GM19351 (cell line): Measurements from ENCODE around the gene SLC2A13.
A peak's percentile ranks its signal among the peaks of the same experiment; 100 is the strongest.
"Not testable (repeated sequence)": the region's sequence is repeated elsewhere in the genome, so short reads cannot be mapped to it uniquely, and the experiment has no call there.

ENCODE experiments used
- ATAC-seq: cut with Tn5 transposase; IDR thresholded peaks from one replicate; pipeline ENCODE4 v1.9.1; 2021; ENCODE audit warnings: mild to moderate bottlenecking, moderate library complexity; ENCODE audit not compliant: unreplicated experiment

SLC2A13 gene

GRCh38 chr12:39883411-39883810 lies 222.5 kb downstream of the SLC2A13 start:
- no peak for ATAC-seq

DNA sequence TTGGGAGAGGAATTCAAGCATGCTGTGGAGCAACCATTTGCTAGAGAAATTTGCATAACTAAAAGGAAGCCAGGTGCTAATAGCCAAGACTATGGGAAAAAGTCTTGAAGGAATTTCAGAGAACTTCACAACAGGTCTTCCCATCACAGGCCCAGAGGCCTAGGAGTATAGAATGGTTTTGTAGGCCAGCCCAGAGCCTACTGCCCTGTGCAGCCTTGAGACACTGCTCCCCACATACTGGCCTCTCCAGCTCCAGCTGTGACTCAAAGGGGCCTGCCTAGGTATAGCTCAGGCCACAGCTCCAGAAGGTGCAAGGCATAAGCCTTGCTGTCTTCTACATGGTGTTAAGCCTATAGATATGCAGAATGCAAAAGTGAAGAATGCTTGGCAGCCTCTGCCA lies 227.1 kb downstream of the SLC2A13 start:
- ATAC-seq, result no peak

DNA sequence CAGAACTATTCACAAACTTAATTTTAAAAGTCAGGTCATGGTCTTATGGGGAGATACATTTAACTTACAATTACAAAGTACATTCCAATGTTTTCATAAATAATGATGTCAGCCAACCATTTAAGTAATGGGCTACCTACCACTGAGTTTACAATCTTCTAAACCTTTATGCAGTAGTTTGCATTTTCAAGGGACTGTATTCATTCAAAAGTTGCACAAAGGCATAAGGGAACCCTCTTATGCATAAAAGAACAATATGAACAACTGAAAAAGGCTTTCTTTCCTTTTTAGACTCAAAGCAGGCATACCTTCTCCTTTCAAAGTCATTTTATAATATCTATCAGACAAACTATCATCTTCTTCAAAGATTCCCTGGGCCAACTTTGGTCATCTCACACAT lies 230.2 kb downstream of the SLC2A13 start:
- ATAC-seq, result no peak

DNA sequence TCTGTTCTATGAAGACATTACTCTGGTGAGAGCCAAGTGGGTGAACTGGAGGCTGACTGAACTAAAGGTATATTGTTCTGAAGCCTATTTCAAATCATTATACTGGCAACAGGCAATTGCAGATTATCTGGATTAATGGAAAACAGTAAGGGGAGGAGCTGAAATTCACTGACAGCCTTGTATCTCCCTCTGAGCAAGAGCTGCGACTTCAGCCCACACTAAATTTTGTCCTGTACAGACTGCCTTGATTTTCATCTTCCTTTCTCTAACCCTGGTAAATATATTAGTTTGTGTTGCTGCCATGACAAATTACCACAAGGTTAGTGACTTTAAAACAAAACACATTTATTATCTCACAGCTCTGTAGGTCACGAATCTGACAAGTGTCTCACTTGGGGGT lies 231.1 kb downstream of the SLC2A13 start:
- no peak for ATAC-seq

DNA sequence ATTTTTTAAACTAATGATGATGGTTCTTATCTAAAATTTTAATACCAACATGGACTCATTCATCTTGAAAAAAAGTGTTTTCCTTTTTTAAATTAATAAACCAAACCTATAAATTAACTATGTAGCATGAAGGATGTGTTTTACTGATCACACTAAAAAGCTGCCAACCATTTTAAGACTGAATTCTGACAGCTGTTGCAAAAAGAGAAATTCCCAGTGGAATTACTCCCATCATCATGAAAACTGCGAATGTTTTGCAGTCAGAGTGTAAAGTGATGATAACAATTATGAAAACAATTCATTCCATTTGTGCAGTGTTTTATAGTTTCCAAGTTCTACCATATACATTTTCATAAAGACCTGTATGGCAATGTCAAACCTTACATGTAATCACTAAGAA lies 232.8 kb downstream of the SLC2A13 start:
- ATAC-seq, result no peak

DNA sequence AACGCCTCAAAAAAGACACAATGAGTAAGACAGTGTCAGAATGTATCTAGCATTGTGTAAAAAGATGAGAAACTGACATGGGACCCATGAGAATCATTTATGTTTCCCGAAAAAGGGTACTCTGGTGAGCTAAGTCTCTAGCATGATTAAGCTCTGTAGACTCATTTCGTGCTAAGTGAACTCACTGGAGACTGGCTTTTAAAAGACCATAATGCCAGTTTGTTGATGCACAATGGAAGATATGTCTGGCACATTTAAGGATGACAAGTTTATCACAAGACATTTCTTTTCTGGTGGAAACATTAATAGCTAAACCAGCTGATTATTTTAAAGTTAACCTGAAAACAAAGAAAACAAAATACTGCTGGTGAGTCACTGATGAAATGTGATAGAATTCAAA lies 233.5 kb downstream of the SLC2A13 start:
- ATAC-seq, result no peak

- ATAC-seq, result no peak
These were observed 237.6 kb downstream of the SLC2A13 start for GRCh38 chr12:39868328-39868725.

- ATAC-seq, result no peak
These were observed 238.1 kb downstream of the SLC2A13 start for GRCh38 chr12:39867631-39868327.

- ATAC-seq, result no peak
These were observed 239.7 kb downstream of the SLC2A13 start for GRCh38 chr12:39866135-39866534.

DNA sequence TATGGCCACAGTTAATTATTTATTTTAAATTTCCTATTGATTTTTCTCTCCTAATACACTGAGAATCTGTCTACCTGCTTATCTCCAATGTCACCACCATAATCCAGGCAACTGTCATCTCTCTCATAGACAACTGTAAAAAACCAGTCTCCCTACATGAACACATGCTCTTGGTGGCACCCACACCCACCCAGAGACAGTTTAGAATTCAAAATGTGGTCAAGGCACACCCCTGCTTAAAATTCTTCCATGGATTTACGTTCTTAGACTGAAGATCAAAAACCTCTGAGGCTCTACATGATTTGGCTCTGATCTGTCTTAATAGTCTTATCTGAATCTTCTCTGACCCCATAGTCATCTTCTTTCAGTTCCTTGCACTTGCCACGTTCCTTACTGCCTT lies 245.2 kb downstream of the SLC2A13 start:
- no peak for ATAC-seq

GRCh38 chr12:39853003-39853402 lies 252.9 kb downstream of the SLC2A13 start:
- no peak for ATAC-seq

- no peak for ATAC-seq
These were observed 253.5 kb downstream of the SLC2A13 start for GRCh38 chr12:39852346-39852745.

- ATAC-seq, result not testable (repeated sequence)
These were observed 257.7 kb downstream of the SLC2A13 start for GRCh38 chr12:39848218-39848617.

- no peak for ATAC-seq
These were observed 258.8 kb downstream of the SLC2A13 start for GRCh38 chr12:39846971-39847650.

DNA sequence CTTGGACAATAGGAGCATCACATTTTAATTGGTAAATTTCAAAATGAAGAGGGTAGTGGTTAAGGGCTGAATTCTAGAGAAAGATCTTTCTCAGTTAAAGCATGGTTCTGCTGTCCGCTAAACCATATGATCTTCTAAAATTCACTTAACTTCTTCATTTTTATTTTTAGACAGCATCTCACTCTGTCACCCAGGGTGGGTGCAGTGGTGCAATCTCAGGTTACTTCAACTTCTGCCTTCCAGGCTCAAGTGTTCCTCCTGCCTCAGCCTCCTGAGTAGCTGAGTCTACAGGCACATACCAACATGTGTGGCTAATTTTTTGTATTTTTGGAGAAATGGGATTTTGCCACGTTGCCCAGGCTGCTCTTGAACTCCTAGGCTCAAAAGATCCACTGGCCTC lies 259.6 kb downstream of the SLC2A13 start:
- no peak for ATAC-seq

- no peak for ATAC-seq
These were observed 265.5 kb downstream of the SLC2A13 start for GRCh38 chr12:39840422-39840821.

- no peak for ATAC-seq
These were observed 266.8 kb downstream of the SLC2A13 start for GRCh38 chr12:39839072-39839471.

DNA sequence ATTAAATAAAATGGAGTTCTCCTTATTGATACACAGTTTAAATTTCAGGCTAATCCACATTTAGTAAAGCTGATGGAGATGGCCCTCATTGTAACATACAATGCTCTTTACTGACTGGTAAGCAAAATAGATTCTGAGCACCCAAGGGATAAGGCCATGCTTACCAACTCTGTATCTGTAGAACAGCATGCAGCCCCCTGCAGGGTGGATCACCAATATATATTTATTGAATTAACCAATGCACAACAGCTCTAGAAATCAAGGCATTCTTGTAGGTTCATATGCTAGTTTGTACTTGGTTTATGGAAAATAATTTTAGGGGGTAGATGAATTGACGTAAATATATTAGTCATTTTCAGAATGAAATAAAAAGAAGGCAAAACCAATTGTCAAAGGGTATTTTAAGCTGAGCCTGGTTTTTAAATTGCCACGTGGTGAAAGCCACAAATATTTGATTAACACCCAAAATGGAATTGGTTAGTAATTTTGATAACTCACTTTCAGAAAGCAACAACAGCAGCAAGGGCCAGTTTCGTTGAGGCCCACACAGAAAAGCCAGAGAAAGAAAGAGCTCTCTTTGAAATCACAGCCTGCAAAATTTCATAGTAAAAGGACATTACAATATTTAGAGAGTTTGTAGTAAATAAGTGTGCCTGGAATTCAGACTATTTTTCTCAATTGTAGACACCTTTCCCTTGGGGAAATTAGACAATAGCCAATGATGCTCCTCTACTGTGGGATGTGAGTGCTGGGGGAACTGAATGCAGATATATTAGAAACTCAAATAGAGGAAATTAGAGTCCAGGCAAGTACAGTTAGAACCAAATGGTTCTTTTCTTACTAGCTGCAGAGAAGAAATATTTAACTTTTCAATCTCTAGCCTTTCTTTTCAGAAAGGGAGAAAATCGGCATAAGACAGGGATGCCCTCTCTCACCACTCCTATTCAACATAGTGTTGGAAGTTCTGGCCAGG lies 270.1 kb downstream of the SLC2A13 start:
- ATAC-seq, result peak; percentile 89

DNA sequence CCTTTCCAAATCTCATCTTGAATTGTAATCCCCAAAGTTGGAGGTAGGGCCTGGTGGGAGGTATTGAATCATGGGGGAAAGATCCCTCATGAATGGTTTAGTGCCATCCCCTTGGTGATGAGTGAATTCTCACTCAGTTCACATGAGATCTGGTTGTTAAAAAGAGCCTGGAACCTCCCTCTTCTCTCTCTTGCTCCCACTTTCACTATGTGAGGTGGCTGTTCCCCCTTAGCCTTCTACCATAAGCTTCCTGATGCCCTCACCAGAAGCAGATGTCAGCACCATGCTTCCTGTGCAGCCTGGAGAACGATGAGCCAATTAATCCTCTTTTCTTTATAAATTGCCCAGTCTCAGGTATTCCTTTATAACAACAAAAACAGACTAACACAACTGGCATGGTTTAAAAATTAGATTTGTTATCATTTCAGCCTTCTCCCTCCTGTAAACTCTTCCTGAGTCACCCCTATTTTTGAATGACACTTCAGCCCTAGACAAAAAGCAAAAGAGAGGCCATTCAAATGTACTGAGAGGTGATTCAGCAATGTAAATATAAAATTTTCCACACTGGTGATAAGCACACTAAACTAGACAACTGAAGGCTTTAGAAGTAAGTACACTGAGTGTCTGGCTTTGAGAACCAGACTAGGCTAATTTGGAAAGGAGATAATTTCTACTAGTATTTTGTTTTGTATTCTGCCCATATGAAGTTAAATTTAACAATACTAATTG lies 274.1 kb downstream of the SLC2A13 start:
- ATAC-seq, result no peak

DNA sequence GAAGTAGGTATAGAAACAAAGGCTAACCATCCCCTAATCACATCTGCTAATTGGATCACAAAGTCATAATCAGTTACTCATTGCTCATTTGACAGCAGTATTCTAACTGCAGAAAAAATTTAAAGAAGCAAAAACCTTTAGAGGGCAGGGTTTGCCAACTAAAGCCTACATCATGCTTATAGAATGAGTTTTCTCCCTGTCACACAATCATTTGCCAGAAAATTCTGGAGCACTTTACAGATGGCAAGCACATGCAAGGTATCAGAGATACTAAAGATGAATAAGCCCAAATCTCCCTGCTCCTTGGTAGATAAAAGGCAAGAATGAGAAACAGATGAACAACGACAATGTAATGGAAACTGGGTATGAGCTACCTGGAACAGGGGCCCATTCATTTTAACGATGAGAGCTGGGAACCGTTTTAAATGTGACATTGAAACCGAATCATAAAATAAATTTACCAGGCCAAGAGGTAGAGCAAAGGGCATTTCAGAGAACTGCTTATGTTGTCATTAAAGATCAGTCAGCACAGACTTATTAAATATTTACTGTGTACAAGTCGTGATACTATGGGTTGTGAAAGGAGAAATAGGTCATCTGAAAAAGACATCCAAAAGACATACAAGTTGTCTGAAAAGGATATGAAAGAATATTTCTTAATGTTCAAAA lies 274.9 kb downstream of the SLC2A13 start:
- ATAC-seq, result no peak
